Stimulated activated effector memory CD8-positive, alpha-beta T cell treated with anti-CD3 and anti-CD28 coated beads, Interleukin-12 subunit alpha, Interleukin-12 subunit beta, amount 100 ng/mL, for 72 hours (primary cell): ENCODE measurements around the gene WWOX.

ENCODE experiments used
- ATAC-seq: fragments of 150-1000 bp; cut with Tn5 transposase; 2 replicates; pipeline ENCODE4 v1.10.0; 2021
- DNase-seq, 2 donors: peaks; one replicate each; pipeline ENCODE4 v3.0.0; 2021 to 2022; ENCODE audit warnings: low spot score in 2 of 2
- H3K27ac Mint-ChIP-seq: one replicate; pipeline ENCODE4 v1.8.0; 2022; ENCODE audit warnings: mild to moderate bottlenecking, mixed read lengths
- H3K36me3 Mint-ChIP-seq: one replicate; pipeline ENCODE4 v1.8.0; 2022; ENCODE audit warnings: mild to moderate bottlenecking, mixed read lengths
- H3K4me1 Mint-ChIP-seq: one replicate; pipeline ENCODE4 v1.8.0; 2022; ENCODE audit warnings: mixed read lengths
- H3K4me3 Mint-ChIP-seq: one replicate; pipeline ENCODE4 v1.8.0; 2022; ENCODE audit warnings: mild to moderate bottlenecking, mixed read lengths
- H3K9me3 Mint-ChIP-seq: one replicate; pipeline ENCODE4 v1.8.0; 2022; ENCODE audit warnings: mixed read lengths

The WWOX gene

DNA sequence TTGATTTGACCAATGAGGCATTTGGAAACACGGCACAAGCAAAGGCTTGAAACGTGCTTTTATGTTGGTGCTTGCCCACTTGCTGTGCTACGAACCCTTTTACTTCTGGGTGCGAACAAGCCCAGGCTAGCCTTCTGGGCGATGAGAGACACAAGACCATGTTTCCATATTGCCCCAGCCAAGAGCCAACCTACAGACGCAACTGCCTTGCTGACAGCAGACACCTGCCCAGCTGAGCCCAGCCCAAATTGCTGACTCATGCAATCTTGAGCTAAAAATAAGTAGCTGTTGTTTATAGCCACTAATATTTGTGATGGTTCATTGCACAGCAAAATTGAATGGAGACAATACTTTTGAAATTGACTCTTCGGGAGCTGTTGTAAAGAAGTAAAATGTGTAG, 464.5 kb downstream of the WWOX start:
- H3K27ac Mint-ChIP-seq = no peak overlapping the region
- DNase-seq (no peak), ATAC-seq (no peak)
- H3K4me3 Mint-ChIP-seq = no peak overlapping the region
- H3K9me3 Mint-ChIP-seq = no peaks in the 10 kb centered on the region
- H3K36me3 Mint-ChIP-seq = no peaks in the 10 kb centered on the region
- H3K4me1 Mint-ChIP-seq = peaks cover 9% of the 10 kb centered on the region

DNA sequence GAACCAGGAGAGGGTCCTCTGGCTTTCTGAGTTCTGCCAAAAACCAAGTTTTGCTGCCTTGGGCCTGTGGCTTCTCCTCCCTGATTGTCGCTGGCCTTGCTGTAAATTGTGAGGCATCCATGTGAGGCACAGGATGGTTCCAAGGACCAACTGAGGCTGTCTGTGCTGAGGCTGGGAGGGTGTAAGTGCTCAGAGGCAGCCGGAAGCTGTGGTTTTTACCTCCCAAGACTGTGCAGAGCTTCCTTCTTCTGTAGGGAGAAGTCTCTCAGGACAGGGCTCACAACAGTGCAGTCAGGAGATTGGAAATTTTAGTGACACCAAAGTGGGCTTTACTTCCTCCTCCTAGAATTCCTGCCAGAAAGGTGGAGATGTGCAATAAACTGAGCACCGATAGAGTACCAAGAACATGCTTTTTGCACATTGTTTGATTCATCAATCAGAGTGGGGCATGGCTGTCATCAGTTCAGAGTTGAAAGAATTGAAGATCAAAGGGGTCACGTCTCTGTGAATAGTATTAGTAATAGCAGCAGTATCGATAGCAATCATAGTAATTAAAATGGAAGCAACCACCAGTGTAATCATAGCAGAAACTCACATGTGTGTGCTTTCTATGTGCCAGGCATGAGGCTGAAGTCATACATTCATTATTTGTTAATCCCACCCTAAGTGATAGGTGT, 467.1 kb downstream of the WWOX start:
- peak overlapping the region; percentile 71 for H3K27ac Mint-ChIP-seq
- ATAC-seq = peak; percentile 55
- no peak overlapping the region for H3K4me3 Mint-ChIP-seq
- H3K4me1 Mint-ChIP-seq = peaks cover 17% of the 10 kb centered on the region
- no peak for DNase-seq
- no peaks in the 10 kb centered on the region for H3K9me3 Mint-ChIP-seq
- H3K36me3 Mint-ChIP-seq = no peaks in the 10 kb centered on the region

DNA sequence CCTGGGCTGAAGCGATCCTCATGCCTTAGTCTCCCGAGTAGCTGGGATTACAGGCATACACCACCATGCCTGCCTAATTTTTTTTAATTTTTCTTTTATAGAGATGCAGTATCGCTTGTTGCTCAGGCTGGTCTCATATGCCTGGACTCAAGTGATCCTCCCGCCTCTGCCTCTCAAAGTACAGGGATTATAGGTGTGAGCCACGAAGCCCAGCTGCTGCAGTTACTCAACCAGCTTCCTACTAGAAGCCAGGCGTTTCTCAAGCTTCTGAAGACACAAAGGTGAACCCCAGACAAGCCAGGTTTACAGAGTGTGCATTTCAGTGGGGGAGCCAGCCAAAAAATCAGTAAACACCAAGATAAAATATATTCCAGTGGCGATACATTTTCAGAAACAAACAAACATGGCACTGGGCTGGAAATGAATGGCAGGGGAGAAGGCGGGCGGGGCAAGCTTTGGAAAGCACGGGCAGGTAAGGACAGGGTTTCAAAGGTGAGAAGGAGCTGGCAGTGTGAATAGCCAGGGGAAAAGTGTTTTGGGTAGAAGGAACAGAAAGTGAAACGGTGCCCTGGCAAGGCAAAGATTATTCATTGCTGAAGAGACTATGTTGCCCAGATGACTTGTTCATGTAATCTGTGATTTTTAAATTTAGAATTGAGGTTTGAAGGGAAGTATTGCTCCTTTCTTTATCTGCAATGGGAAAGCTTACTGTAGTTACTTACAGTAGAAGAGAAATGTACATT, 471.1 kb downstream of the WWOX start:
- Mint-ChIP-seq H3K9me3 (no peaks in the 10 kb centered on the region), H3K27ac (no peak overlapping the region), H3K4me1 (peaks cover 17% of the 10 kb centered on the region), H3K4me3 (no peak overlapping the region), H3K36me3 (no peaks in the 10 kb centered on the region)
- no peak for DNase-seq
- no peak for ATAC-seq

DNA sequence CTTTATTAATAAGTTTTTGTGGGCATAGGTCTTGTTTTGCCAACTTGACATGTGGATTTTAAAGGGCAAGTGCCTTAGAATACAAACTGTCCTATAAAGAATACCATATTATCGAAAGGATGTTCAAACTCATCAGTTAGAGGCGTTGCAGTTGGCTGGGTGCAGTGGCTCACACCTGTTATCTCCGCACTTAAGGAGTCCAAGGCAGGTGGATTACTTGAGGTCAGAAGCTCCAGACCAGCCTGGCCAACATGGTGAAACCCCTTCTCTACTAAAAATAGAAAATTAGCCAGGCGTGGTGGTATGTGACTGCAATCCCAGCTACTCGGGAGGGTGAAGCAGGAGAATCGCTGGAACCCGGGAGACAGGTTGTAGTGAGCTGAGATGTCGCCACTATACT, 472.0 kb downstream of the WWOX start:
- H3K27ac Mint-ChIP-seq = no peak overlapping the region
- peaks cover 13% of the 10 kb centered on the region for H3K4me1 Mint-ChIP-seq
- no peaks in the 10 kb centered on the region for H3K36me3 Mint-ChIP-seq
- no peak for ATAC-seq
- DNase-seq = no peak
- H3K9me3 Mint-ChIP-seq = no peaks in the 10 kb centered on the region
- H3K4me3 Mint-ChIP-seq = no peak overlapping the region

DNA sequence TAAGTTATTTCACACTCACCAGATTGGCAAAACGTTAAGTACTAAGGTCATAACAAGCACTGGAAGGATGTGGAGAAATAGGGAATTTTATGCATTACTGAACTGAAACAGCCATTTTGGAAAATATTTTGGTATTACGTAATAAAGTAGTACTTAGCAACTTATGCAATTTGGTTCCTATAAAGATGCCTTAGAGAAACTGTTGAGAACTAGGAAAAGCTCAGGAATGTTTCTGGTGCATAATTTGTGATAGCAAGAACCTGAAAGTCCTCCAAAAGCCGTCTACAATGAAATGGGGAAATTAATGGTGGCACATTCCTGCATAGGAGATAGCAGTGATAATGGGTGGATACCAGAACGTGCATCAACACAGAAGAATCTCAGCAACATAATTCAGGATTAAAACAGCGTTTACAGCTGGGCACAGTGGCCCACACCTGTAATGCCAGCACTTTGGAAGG, 472.5 kb downstream of the WWOX start:
- no peak overlapping the region for H3K4me3 Mint-ChIP-seq
- no peaks in the 10 kb centered on the region for H3K9me3 Mint-ChIP-seq
- H3K36me3 Mint-ChIP-seq = no peaks in the 10 kb centered on the region
- no peak overlapping the region for H3K27ac Mint-ChIP-seq
- ATAC-seq (no peak), DNase-seq (no peak)
- peaks cover 12% of the 10 kb centered on the region for H3K4me1 Mint-ChIP-seq

GRCh38 chr16:78574571-78574970, 475.1 kb downstream of the WWOX start:
- ATAC-seq (no peak), DNase-seq (no peak)
- H3K9me3 Mint-ChIP-seq = no peaks in the 10 kb centered on the region
- peaks cover 25% of the 10 kb centered on the region for H3K4me1 Mint-ChIP-seq
- H3K27ac Mint-ChIP-seq = no peak overlapping the region
- no peak overlapping the region for H3K4me3 Mint-ChIP-seq
- no peaks in the 10 kb centered on the region for H3K36me3 Mint-ChIP-seq

DNA sequence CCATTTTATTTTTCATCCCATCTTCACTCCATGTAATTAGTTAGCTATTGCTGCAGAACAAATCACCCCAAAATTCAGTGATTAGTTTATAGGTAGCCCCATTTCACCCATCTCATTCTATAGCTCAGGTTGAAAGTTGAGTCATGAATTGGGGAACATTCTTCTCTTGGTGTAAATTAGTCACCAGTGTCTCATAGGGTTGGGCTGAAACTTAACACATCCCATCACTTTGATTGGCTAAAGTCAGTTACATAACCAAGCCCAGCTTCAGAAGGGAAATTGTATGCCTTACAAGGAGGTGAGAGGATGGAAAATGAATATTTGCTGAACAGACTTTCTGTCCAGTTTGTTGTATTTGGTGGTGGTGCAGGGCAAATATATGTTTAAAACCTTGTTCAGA, 477.5 kb downstream of the WWOX start:
- no peaks in the 10 kb centered on the region for H3K36me3 Mint-ChIP-seq
- no peak overlapping the region for H3K27ac Mint-ChIP-seq
- peaks cover 17% of the 10 kb centered on the region for H3K4me1 Mint-ChIP-seq
- no peak overlapping the region for H3K4me3 Mint-ChIP-seq
- no peaks in the 10 kb centered on the region for H3K9me3 Mint-ChIP-seq
- DNase-seq (no peak), ATAC-seq (peak; percentile 91)

GRCh38 chr16:78577630-78578029, 478.2 kb downstream of the WWOX start:
- DNase-seq = no peak

DNA sequence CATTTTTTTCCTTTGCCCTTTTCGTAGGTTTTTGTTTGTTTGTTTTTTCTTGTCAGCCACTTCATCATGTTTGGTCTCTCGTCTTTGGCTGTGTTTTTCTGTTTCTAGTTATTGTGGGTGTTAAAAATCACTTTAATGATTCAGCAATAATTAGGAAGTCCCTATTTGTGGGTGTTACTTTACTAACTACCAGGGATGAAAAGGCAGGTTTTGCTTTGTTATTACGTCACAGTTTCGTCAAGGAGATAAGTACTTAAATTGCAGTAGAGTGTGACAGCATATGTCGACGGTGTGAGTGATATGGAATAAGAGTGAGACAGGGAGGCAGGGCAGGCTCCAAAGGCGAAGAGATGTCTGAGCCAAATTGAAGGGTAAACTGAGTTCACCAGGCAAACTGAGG, 479.6 kb downstream of the WWOX start:
- ATAC-seq (no peak), DNase-seq (no peak)
- peaks cover 17% of the 10 kb centered on the region for H3K4me1 Mint-ChIP-seq
- H3K27ac Mint-ChIP-seq = no peak overlapping the region
- H3K4me3 Mint-ChIP-seq = no peak overlapping the region
- H3K36me3 Mint-ChIP-seq = no peaks in the 10 kb centered on the region
- no peaks in the 10 kb centered on the region for H3K9me3 Mint-ChIP-seq

More at GRCh38 chr16:78577630-78578029, 478.2 kb downstream of the WWOX start:
- no peak overlapping the region for H3K27ac Mint-ChIP-seq
- H3K4me1 Mint-ChIP-seq = peaks cover 17% of the 10 kb centered on the region
- no peaks in the 10 kb centered on the region for H3K36me3 Mint-ChIP-seq
- peak; percentile 78 for ATAC-seq
- H3K9me3 Mint-ChIP-seq = no peaks in the 10 kb centered on the region
- H3K4me3 Mint-ChIP-seq = no peak overlapping the region

DNA sequence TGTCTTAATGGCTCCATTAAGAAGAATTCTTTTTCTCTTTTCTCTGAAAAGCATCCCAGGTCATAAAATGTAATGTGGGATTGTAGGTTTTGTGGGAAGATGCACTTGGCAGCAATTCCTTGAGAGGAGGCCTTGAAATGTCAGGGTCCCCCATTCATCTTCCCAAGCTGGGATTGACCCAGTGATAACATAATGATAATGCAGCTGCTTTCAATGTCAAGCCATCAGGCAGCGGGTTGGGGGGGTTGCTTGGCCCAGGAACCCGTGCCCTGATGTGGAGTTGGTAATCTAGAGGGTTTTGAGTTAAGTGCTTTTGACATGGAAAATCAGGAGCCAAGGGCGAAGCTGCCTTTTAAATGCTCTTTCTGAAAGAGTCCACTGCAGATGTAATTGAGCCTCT, 484.0 kb downstream of the WWOX start:
- ATAC-seq (no peak), DNase-seq (no peak)
- H3K9me3 Mint-ChIP-seq = no peaks in the 10 kb centered on the region
- no peaks in the 10 kb centered on the region for H3K36me3 Mint-ChIP-seq
- no peak overlapping the region for H3K4me3 Mint-ChIP-seq
- H3K27ac Mint-ChIP-seq = no peak overlapping the region
- peaks cover 6% of the 10 kb centered on the region for H3K4me1 Mint-ChIP-seq

DNA sequence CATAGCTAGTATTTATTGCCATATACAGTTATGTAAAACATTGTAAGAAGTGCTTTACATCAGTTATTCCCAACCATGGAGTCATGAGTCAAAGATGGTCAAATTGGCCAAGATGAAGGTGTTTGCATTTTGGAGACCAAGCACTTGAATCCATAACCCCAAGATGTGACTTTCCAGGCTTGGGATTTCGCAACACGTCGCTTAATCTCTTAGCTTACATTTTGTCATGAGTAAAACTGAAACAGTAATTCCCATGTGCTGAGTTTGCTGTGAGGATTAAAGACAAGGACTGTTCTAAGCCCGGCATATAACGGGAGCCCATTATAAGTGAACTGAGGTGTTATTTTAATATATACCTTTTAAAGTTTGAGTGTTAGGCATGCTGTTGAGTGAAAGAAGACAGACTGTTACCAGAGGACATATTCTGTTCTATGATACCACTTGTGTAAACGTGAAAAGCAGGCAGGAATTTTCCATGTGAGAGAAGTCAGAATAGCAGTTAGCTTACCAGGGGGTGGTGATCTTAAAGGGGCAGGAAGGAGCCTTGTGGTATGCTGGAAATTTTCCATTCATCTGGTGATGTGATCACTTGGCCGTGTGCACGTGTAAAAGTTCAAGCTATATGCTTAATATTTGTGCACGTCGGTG, 484.9 kb downstream of the WWOX start:
- no peak overlapping the region for H3K27ac Mint-ChIP-seq

DNA sequence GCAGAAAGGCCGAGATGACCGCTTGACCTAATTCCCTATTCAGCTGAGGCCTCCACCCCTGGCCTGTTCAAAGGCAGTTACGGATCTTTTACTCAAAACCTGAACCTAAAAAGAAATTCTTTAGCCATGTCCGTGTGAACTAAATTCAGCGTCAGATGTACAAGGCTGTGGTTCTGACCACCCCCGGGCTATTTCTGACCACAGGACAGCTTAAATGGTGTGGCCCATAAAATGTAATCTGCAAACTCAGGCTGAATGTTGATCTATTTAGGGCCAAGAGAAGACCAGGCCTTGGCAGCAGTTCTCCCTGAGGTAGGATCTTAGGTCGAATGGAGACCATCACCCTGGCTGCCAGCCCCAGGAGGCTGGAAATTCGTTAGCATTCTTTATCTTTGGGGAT, 485.5 kb downstream of the WWOX start:
- no peak for ATAC-seq
- Mint-ChIP-seq H3K9me3 (no peaks in the 10 kb centered on the region), H3K4me3 (no peak overlapping the region), H3K27ac (peak overlapping the region; percentile 40), H3K4me1 (no peaks in the 10 kb centered on the region), H3K36me3 (no peaks in the 10 kb centered on the region)
- DNase-seq = no peak

More for the DNA sequence above, 484.9 kb downstream of the WWOX start:
- H3K4me3 Mint-ChIP-seq = no peak overlapping the region
- DNase-seq = no peak
- H3K4me1 Mint-ChIP-seq = peaks cover 1% of the 10 kb centered on the region
- no peak for ATAC-seq
- no peaks in the 10 kb centered on the region for H3K36me3 Mint-ChIP-seq
- H3K9me3 Mint-ChIP-seq = no peaks in the 10 kb centered on the region

- no peak for ATAC-seq
- H3K4me3 Mint-ChIP-seq = no peak overlapping the region
- DNase-seq = no peak
- no peaks in the 10 kb centered on the region for H3K36me3 Mint-ChIP-seq
- H3K4me1 Mint-ChIP-seq = no peaks in the 10 kb centered on the region
- no peaks in the 10 kb centered on the region for H3K9me3 Mint-ChIP-seq
- no peak overlapping the region for H3K27ac Mint-ChIP-seq
Measured at GRCh38 chr16:78589331-78589730, 489.9 kb downstream of the WWOX start.

DNA sequence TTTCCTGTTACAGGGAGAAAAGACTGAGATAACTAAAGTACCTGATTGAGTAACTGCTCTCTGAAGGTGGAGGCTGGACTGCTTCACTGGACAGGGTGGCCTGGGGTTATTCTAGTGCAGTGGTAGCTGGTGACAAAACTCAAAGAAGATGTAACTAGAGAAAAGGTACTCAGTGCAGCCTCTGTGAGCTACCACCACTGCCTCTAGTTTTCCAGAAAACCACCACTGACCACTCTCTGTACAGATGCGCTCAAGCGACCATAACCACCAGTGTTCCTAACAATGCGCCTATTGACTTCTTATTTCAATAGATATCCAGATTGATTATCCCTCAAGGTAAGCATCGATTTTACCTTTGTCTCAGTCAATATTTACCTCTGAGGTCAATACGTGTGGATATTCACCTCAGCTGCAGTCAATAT, 492.2 kb downstream of the WWOX start:
- no peak for ATAC-seq
- H3K36me3 Mint-ChIP-seq = no peaks in the 10 kb centered on the region
- no peak overlapping the region for H3K4me3 Mint-ChIP-seq
- no peaks in the 10 kb centered on the region for H3K4me1 Mint-ChIP-seq
- H3K9me3 Mint-ChIP-seq = no peaks in the 10 kb centered on the region
- DNase-seq = no peak
- no peak overlapping the region for H3K27ac Mint-ChIP-seq

- ATAC-seq = no peak
- no peak overlapping the region for H3K4me3 Mint-ChIP-seq
- H3K36me3 Mint-ChIP-seq = no peaks in the 10 kb centered on the region
- no peaks in the 10 kb centered on the region for H3K4me1 Mint-ChIP-seq
- H3K9me3 Mint-ChIP-seq = no peaks in the 10 kb centered on the region
- DNase-seq = no peak
- no peak overlapping the region for H3K27ac Mint-ChIP-seq
Measured at GRCh38 chr16:78592111-78592510, 492.7 kb downstream of the WWOX start.

DNA sequence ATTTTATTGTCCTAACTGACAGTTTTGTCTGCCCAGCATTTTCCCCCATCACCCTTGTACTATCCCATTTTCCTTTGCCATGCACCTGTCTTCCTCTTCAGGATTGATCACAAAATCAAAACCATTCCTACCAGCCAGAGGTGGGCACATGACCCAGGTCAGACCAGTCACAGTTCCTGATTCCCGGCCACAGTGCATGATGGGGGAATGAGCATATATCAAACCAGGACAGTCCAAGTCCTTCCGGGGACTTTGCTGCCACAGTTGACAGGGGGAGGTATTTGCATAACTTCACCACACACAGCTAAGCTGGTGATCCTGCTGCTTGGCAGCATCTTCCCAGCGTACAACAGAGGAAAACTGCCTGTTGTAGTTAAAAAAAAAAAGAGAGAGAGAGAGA, 493.9 kb downstream of the WWOX start:
- no peak overlapping the region for H3K4me3 Mint-ChIP-seq
- ATAC-seq = no peak
- H3K9me3 Mint-ChIP-seq = no peaks in the 10 kb centered on the region
- no peaks in the 10 kb centered on the region for H3K4me1 Mint-ChIP-seq
- DNase-seq = no peak
- H3K36me3 Mint-ChIP-seq = no peaks in the 10 kb centered on the region
- H3K27ac Mint-ChIP-seq = no peak overlapping the region
